GM18858 (cell line): ENCODE results near the gene LPXN.

ENCODE experiments used
- ATAC-seq: cut with Tn5 transposase; IDR thresholded peaks from one replicate; pipeline ENCODE4 v1.9.1; 2021; ENCODE audit not compliant: unreplicated experiment

Gene LPXN

GRCh38 chr11:58575377-58576020 is at the start of gene LPXN:
Gene LPXN, minus strand, starts transcription at chr11:58575856. Its CDS starts 84 bp downstream, at chr11:58575772.
- no peak for ATAC-seq

DNA sequence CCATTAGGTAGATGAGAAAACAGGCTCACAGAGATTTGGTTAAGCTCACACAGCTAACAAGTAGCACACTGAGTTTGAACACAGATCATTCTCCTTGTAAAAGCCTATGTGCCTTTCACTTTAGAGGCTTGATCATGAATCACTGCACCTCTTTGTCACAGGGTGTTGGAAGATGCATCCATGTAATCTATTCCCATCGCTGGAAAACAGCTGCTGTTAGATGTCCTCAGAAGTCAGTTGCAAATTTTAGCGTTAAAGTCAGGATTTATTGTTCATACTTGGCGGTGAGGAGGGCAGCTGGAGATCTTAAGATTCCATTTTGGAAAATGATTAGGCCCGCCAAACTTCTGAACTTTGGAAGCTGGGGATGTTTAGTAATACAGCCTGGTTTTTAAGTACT is 49.4 kb upstream of the LPXN start:
- no peak for ATAC-seq

- no peak for ATAC-seq
These were observed 46.7 kb upstream of the LPXN start, which contains the start of gene CNTF for GRCh38 chr11:58622344-58622743. Gene CNTF, plus strand, starts transcription at chr11:58622665. Its CDS starts 88 bp downstream, at chr11:58622753.

DNA sequence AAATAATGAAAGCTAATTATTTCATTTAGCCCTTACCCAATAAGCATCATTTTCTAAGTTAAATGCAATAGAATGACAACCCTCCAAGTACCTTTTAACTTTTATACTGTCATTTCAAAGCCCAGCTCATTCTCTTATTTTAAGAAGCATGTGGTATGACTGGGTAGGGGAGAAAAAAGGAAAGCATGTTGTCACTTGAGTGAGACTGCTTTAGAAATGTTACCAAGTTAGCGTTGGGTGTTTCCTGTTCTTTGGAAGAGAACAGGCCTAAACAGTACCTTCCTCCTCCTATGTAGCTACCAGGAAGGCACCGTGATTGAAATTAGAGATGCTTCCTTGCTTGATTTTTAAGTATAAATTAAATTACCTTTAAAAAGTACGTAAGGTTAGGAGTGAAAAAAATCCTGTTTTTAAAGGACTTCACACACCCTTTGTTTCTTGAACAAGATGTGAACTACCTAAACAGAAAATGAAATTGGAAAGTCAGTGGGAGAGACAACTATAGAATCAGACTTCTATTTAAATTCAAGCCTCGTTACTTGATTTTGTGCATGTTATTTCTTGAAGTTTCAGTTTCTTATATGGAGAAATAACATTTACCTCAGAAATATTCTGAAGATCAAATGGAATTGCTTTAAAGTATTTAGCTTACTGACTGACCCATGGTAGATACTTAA is 46.1 kb upstream of the LPXN start:
- ATAC-seq: no peak

DNA sequence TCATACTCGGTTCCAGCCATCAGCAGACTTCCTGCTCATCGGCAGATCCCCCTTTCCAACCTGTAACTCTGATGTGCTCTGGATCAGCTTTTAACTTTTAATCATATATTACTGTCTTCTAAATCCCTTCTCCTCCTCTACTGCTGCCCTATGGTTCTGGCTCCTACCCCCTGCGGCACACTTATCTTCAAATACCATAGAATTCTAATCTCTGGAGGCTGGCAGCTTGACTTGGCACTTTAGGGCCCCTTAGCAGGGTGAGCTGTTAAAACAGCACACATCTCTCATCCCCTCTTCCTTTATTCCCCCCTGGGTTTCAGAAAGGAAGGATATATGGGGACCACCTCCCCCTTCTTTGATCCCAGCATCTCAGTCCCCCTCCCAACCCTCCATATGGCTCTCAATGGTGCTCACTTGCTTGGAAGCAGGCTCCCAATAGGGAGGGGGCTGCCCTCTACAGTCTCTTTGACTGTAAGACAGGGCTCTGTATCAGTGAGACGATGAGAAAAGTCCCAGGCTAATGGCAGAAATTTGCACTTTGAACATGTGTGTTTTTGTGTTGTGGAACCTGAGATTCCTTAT is 42.4 kb upstream of the LPXN start:
- no peak for ATAC-seq

DNA sequence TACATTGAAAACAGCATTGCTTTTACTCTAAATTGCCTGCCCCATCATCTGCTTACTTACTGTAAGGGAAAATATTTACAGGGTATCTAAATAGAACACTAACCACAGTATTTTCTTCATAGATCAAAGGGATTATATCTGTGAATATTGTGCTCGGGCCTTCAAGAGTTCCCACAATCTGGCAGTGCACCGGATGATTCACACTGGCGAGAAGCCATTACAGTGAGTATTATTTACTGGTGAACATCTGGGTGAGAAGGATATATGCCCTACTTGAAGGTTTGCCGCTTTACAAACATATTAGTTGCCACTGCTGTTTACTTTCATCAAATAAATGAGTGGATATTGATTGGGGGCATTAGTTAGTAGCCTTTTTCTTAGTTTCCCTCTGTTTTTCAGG is 40.9 kb upstream of the LPXN start:
- no peak for ATAC-seq

DNA sequence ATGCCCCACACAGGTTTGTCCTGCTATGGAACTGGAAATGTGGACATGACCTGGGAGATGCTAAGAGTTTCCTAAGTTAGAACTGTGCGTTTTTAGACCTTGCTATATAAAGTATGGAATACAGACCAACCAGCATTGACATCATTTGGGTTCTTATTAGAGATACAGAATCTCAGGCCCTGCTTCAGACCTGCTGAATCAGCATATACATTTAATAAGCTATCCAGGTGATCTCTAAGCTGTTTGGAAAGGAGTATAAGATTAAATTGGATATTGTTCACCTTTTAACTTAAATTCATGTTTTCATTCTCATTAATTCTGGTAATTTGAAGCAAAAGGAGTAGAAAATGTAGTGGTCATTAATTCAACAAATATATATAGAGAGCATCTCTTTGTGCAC is 39.9 kb upstream of the LPXN start:
- no peak for ATAC-seq

DNA sequence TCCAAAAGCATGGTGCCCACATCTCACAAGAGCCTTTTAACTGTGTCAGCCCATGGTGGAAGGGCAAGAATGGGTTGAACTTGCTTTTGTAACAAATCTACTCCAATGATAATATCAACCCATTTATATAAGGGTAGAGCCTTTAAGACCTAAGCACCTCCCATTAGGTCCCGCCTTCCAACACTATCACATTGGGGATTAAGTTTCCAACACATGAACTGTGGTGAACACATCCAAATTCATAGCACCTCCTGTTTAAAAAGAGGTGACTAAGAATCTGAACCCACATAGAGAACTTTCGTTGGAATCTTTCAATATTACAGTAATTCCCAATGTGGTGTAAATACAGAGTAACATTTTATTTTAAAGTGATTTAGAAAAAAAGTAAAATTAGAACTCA is 37.6 kb upstream of the LPXN start:
- no peak for ATAC-seq

GRCh38 chr11:58609723-58610122 is 34.1 kb upstream of the LPXN start:
- no peak for ATAC-seq

DNA sequence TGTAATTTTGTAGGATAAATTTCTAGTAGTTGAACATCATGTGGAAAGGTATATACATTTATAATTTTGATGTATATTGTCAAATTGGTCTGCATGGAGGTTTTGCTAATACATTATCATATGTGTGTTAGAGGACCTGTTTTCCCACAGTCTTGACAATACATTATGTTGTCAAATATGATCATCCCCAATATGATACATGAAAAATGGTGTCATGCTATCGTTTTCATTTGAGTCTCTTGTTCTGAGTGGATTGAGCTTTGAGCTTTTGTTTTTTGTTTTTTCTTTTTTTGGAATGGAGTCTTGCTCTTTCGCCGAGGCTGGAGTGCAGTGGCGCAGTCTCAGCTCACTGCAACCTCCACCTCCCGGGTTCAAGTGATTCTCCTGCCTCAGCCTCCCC is 32.7 kb upstream of the LPXN start:
- ATAC-seq: no peak

- ATAC-seq: no peak
These were observed 31.5 kb upstream of the LPXN start for GRCh38 chr11:58606930-58607714.

GRCh38 chr11:58600510-58600909 is 24.9 kb upstream of the LPXN start:
- no peak for ATAC-seq

- no peak for ATAC-seq
These were observed 22.0 kb upstream of the LPXN start for GRCh38 chr11:58597486-58598144.

DNA sequence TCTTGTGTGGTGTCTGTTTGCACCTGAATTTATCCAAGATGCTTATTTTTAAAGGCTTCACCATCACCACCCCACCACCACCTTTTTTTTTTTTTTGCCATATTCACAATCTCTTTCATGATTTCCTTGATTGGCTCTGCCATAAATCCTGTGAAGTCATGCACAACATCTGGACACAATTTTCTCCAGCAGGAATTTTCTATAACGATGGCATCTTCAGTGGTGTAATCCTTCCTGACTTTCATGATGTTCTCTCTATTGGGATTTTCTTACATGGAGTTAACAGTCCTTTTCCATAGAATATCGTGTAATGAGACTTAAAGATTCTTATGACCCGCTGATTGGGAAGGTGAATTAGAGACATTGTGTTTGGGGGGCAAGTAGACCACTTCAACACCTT is 21.0 kb upstream of the LPXN start:
- no peak for ATAC-seq

- no peak for ATAC-seq
These were observed 19.2 kb upstream of the LPXN start for GRCh38 chr11:58594826-58595225.

DNA sequence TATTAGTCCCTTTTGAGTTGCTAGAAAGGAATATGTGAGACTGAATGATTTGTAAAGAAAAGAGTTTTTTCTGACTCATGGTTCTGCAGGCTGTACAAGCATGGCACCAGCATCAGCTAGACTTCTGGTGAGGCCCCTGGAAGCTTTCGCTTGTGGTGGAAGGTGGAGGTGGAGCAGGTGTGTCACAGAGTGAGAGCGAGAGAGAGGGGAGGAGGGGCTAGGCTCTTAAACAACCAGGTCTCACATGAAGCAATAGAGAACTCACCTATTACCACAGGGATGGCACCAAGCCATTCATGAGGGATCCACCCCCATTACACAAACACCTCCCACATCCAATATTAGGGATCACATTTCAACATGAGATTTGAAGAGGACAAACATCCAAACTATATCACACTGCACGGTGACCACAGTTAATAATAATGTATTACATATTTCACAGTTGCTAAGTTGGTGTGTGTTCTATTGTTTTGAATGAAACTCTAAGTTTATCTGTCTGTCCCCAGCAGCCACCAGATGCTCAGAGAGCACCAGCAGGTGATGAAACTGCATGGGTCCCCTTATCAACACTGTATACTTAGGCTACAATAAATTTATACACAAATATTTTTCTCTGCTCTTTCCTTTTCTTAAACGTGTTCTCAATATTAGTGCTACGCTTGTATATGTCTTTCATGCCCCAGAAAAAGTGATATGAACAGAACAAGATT is 17.3 kb upstream of the LPXN start:
- ATAC-seq: no peak

- no peak for ATAC-seq
These were observed 16.0 kb upstream of the LPXN start for GRCh38 chr11:58591659-58592058.

- no peak for ATAC-seq
These were observed 11.3 kb upstream of the LPXN start for GRCh38 chr11:58586998-58587397.

GRCh38 chr11:58582437-58582836 is 6.8 kb upstream of the LPXN start:
- no peak for ATAC-seq

DNA sequence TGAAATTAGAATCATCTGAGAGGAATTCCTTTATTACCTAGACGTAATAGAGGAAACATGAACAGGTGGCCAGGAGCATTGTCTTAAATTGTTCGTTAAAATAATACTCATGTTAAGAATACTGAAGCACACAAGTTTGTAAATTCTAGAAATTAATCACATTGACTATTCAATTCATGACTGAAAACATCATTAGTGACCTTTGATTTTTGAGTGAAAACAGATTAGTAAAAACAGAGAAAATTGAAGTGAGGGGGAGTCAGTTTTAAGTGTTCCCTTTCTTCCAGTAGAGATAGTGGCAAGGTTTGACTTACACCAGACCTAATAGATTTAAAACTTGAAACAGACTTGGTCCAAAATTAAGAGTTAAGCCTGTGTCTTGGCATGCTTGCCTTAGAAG is 4.7 kb upstream of the LPXN start:
- ATAC-seq: no peak
